K562 (cell line): ENCODE data around the gene ZNRF1. TPM values are rescaled to one million over a fixed set of nuclear protein-coding genes. Genes with fewer than 3 reads are reported as not detected.

ENCODE experiments used
- FOXP4 ChIP-seq: sonication (generic); formaldehyde crosslinking; IDR thresholded peaks from 2 replicates; pipeline ENCODE4 v1.8.0; 2022; ENCODE audit warnings: mild to moderate bottlenecking, missing genetic modification reagents, borderline replicate concordance
- HDAC2 ChIP-seq: fragments of 450-650 bp; IDR thresholded peaks from 2 replicates; pipeline ENCODE4 v1.6.1; 2016; ENCODE audit warnings: mild to moderate bottlenecking
- NR4A1 ChIP-seq, 2 experiments: fragments of 250-450 bp in 1 of 2; fragments of 450-650 bp in 1 of 2; sonication (Bioruptor Pico) in 1 of 2; IDR thresholded peaks; 2 replicates each; pipeline versions ENCODE4 v1.4.0 to v1.6.1; 2016 to 2020; ENCODE audit warnings: mild to moderate bottlenecking in 2 of 2, missing compliant biosample characterization in 1 of 2, missing genetic modification characterization in 1 of 2, moderate library complexity in 1 of 2
- VEZF1 ChIP-seq: fragments of 200-800 bp; sonication (Bioruptor generic); IDR thresholded peaks from 2 replicates; pipeline ENCODE4 v1.6.1; 2017; ENCODE audit warnings: missing genetic modification characterization, missing compliant biosample characterization
- ZNF280B ChIP-seq: fragments of 250-450 bp; sonication (Bioruptor Pico); IDR thresholded peaks from 2 replicates; pipeline ENCODE4 v1.5.1; 2021; ENCODE audit warnings: mild to moderate bottlenecking
- polyA plus RNA-seq, 8 experiments: library from polyadenylated mRNA; depleted of rRNA in 4 of 8; stranded (reverse) in 5 of 8; unstranded in 3 of 8; fragments of >200 nt; fragmentation: Nextera tagmentation in 2 of 8; fragmentation: Illumina TruSeq in 1 of 8; extraction: Ambion mirVana in 2 of 8; extraction: Trizol in 1 of 8; gene quantifications; 2 replicates each; pipeline versions ENCODE4 v1.2.1 to v1.2.3, GENCODE V29; 2011 to 2014; ENCODE audit warnings: inconsistent platforms in 1 of 8, missing spikeins in 1 of 8
- total RNA-seq, 7 experiments: library from RNA; depleted of rRNA in 6 of 7; stranded (reverse); fragments of >200 nt in 6 of 7; fragmentation: Illumina TruSeq in 2 of 7; extraction: Trizol in 2 of 7; gene quantifications; 2 replicates each; pipeline versions ENCODE4 v1.2.1 to v1.2.3, GENCODE V29; 2011 to 2021; ENCODE audit warnings: low replicate concordance in 1 of 7

The ZNRF1 gene
- total and polyA plus RNA-seq, 9 of the 15 experiments (the other 6 are each of a cell fraction or from before 2014, with no cell fraction given) = 9.5 to 37.7 (median 20.0) TPM

- TF ChIP-seq FOXP4 (no peak), HDAC2 (no peak), NR4A1 (CRISPR knock-in tag; IDR thresholded peaks at IDR 0.05) (no peak), NR4A1 (tag; IDR thresholded peaks at IDR 0.05) (no peak), ZNF280B (CRISPR knock-in tag) (no peak), VEZF1 (CRISPR knock-in tag) (no peak)
Measured at GRCh38 chr16:75002474-75002873, 3.6 kb downstream of the ZNRF1 start (continued).
